SIG-M5 (cell line): ENCODE results near the gene OGFOD2.

ENCODE experiments used
- DNase-seq: peaks from one replicate; lab custom pipeline; 2025; lab: John Stamatoyannopoulos, UW

The OGFOD2 gene

GRCh38 chr12:122951979-122952892 is 22.8 kb upstream of the OGFOD2 start:
- no peak for DNase-seq

GRCh38 chr12:122955156-122955555 is 19.9 kb upstream of the OGFOD2 start:
- no peak for DNase-seq

- no peak for DNase-seq
Observed at GRCh38 chr12:122956035-122956434, 19.0 kb upstream of the OGFOD2 start.

GRCh38 chr12:122958198-122958888 is 16.7 kb upstream of the OGFOD2 start:
- DNase-seq: no peak

GRCh38 chr12:122959566-122960192 is 15.4 kb upstream of the OGFOD2 start:
- no peak for DNase-seq

- DNase-seq: no peak
Observed at GRCh38 chr12:122960193-122960569, 14.9 kb upstream of the OGFOD2 start.

- no peak for DNase-seq
Observed at GRCh38 chr12:122961531-122962329, 13.3 kb upstream of the OGFOD2 start.

GRCh38 chr12:122963941-122964265 is 11.1 kb upstream of the OGFOD2 start:
- DNase-seq: no peak

GRCh38 chr12:122964439-122965257 is 10.4 kb upstream of the OGFOD2 start:
- DNase-seq: no peak

- no peak for DNase-seq
Observed at GRCh38 chr12:122965321-122965751, 9.7 kb upstream of the OGFOD2 start.

- peak; percentile 21 for DNase-seq
Observed at GRCh38 chr12:122965851-122966742, 8.9 kb upstream of the OGFOD2 start, which contains the start of gene ABCB9. TSS of gene ABCB9 (minus strand) at chr12:122966463. CDS start at chr12:122960235, 6,228 bp downstream.

- DNase-seq: no peak
Observed at GRCh38 chr12:122966743-122967550, 8.1 kb upstream of the OGFOD2 start.

GRCh38 chr12:122968104-122968503 is 6.9 kb upstream of the OGFOD2 start:
- no peak for DNase-seq

- no peak for DNase-seq
Observed at GRCh38 chr12:122969676-122970075, 5.4 kb upstream of the OGFOD2 start.

- DNase-seq: peak; percentile 93
Observed at GRCh38 chr12:122974274-122974891, 661 bp upstream of the OGFOD2 start.

GRCh38 chr12:122975790-122976647 is 975 bp downstream of the OGFOD2 start:
- DNase-seq: no peak

- DNase-seq: no peak
Observed at GRCh38 chr12:122976648-122976975, 1.6 kb downstream of the OGFOD2 start.

GRCh38 chr12:122977153-122977552 is 2.1 kb downstream of the OGFOD2 start:
- DNase-seq: no peak
